ENCODE data around the gene PITPNC1.
"Not testable (repeated sequence)": the region's sequence is repeated elsewhere in the genome, so short reads cannot be mapped to it uniquely, and the experiment has no call there.

GRCh38 chr17:67630836-67631235, 253.8 kb downstream of the PITPNC1 start:
- not testable (repeated sequence) for TF ChIP-seq POLR2AphosphoS5 (IDR thresholded peaks at IDR 0.05; ENCODE audit: low read depth, low read length); EP300 (IDR thresholded peaks at IDR 0.05; ENCODE audit: low read depth in 2 of 2, low read length in 2 of 2); EP300 (CRISPR knock-in tag; IDR thresholded peaks at IDR 0.05; ENCODE audit: borderline replicate concordance); TMF1 (CRISPR knock-in tag; IDR thresholded peaks at IDR 0.05; ENCODE audit: low read depth); MYC (CRISPR knock-in tag; IDR thresholded peaks at IDR 0.05; ENCODE audit: borderline replicate concordance); MTF2 (CRISPR knock-in tag; IDR thresholded peaks at IDR 0.05; ENCODE audit: borderline replicate concordance)
